Fibroblast of lung (primary cell): ENCODE measurements around the gene TAL2. TPM values are rescaled to one million over a fixed set of nuclear protein-coding genes. Genes with fewer than 3 reads are reported as not detected.
"Not testable (repeated sequence)": the region's sequence is repeated elsewhere in the genome, so short reads cannot be mapped to it uniquely, and the experiment has no call there.

Source experiments
- DNase-seq, 2 donors: peaks; one replicate each; pipeline versions ENCODE4 v3.0.0 to v3.0.0-alpha.2; 2010; ENCODE audit warnings: low read depth in 2 of 2
- H2AFZ ChIP-seq: 2 replicates; pipeline ENCODE4 v1.5.1; 2012; ENCODE audit warnings: low read length, control low read depth, inconsistent platforms
- H3K27ac ChIP-seq: 2 replicates; pipeline ENCODE4 v1.5.1; 2011; ENCODE audit warnings: low read length, control low read depth; ENCODE audit not compliant: insufficient read depth
- H3K27me3 ChIP-seq: 2 replicates; pipeline ENCODE4 v1.5.1; 2011; ENCODE audit warnings: mild to moderate bottlenecking, low read length; ENCODE audit not compliant: control insufficient read depth, insufficient read depth
- H3K36me3 ChIP-seq: 2 replicates; pipeline ENCODE4 v1.5.1; 2011; ENCODE audit warnings: low read length; ENCODE audit not compliant: control insufficient read depth, insufficient read depth
- H3K4me1 ChIP-seq: 2 replicates; pipeline ENCODE4 v1.5.1; 2011; ENCODE audit warnings: low read length; ENCODE audit not compliant: control insufficient read depth, insufficient read depth; ENCODE audit errors: extremely low read depth
- H3K4me2 ChIP-seq: 2 replicates; pipeline ENCODE4 v1.5.1; 2011; ENCODE audit warnings: low read length, control low read depth; ENCODE audit not compliant: insufficient read depth; ENCODE audit errors: extremely low read depth
- H3K4me3 ChIP-seq, 4 experiments: fragments of 200-600 bp in 1 of 4; sonication (generic) in 1 of 4; replicated peaks in 1 of 4; 2 replicates each; pipeline ENCODE4 v1.5.1; 2011 to 2016; ENCODE audit warnings: low read length in 4 of 4, low read depth in 3 of 4, mild to moderate bottlenecking in 3 of 4, control low read depth in 2 of 4, inconsistent platforms in 1 of 4, mixed read lengths in 1 of 4; ENCODE audit not compliant: insufficient read depth in 1 of 4; ENCODE audit errors: control extremely low read depth in 1 of 4
- H3K79me2 ChIP-seq: 2 replicates; pipeline ENCODE4 v1.5.1; 2012; ENCODE audit warnings: mild to moderate bottlenecking, low read length, inconsistent platforms; ENCODE audit not compliant: control insufficient read depth, insufficient read depth
- H3K9ac ChIP-seq: 2 replicates; pipeline ENCODE4 v1.5.1; 2011; ENCODE audit warnings: mild to moderate bottlenecking, low read length, control low read depth; ENCODE audit not compliant: insufficient read depth
- H3K9me3 ChIP-seq: 2 replicates; pipeline ENCODE4 v1.5.1; 2012; ENCODE audit warnings: low read depth, low read length; ENCODE audit not compliant: control insufficient read depth, insufficient read depth
- H4K20me1 ChIP-seq: 2 replicates; pipeline ENCODE4 v1.5.1; 2011; ENCODE audit warnings: low read length; ENCODE audit not compliant: control insufficient read depth, insufficient read depth; ENCODE audit errors: extremely low read depth
- CTCF ChIP-seq, 2 donors: IDR thresholded peaks in 1 of 2; conservative IDR thresholded peaks in 1 of 2; 1 replicate in 1 of 2; 2 replicates in 1 of 2; pipeline ENCODE4 v1.5.1; 2011 to 2012; ENCODE audit warnings: low read length in 2 of 2, control low read depth in 1 of 2, inconsistent platforms in 1 of 2, low read depth in 1 of 2, mild to moderate bottlenecking in 1 of 2
- EZH2 ChIP-seq: IDR thresholded peaks from 2 replicates; pipeline ENCODE4 v1.5.1; 2012; ENCODE audit warnings: low read length, control low read depth, mild to moderate bottlenecking; ENCODE audit errors: missing control alignments
- polyA plus RNA-seq, 2 donors: library from polyadenylated mRNA; depleted of rRNA in 1 of 2; stranded (reverse) in 1 of 2; unstranded in 1 of 2; fragments of >200 nt; gene quantifications; 2 replicates each; pipeline ENCODE4 v1.2.1, GENCODE V29; 2011 to 2012; ENCODE audit warnings: missing spikeins in 1 of 2
- total RNA-seq: library from RNA; depleted of rRNA; stranded (reverse); fragments of >200 nt; gene quantifications from 2 replicates; pipeline ENCODE4 v1.2.1, GENCODE V29; 2014

The TAL2 gene
- total and polyA plus RNA-seq, 2 donors (not counting 1 experiment from before 2014, with no cell fraction given): 0.17 TPM; not detected in 1

GRCh38 chr9:105700668-105701067 lies 38.4 kb downstream of the TAL2 start:
- Histone ChIP-seq H3K4me3 (no peak overlapping the region), H3K9ac (no peak overlapping the region), H3K27ac (no peak overlapping the region), H3K9me3 (no peaks in the 10 kb centered on the region), H3K4me2 (no peak overlapping the region), H3K4me1 (no peaks in the 10 kb centered on the region), H3K27me3 (no peaks in the 10 kb centered on the region), H3K79me2 (no peaks in the 10 kb centered on the region), H3K36me3 (no peaks in the 10 kb centered on the region), H2AFZ (no peak overlapping the region), H4K20me1 (no peaks in the 10 kb centered on the region)
- TF ChIP-seq EZH2 (no peak), CTCF (conservative IDR thresholded peaks at IDR 0.05 in 1 of 2, IDR thresholded peaks at IDR 0.05 in 1 of 2; ENCODE audit: low read depth in 1 of 2, low read length in 2 of 2) (no peak)
- DNase-seq: no peak

GRCh38 chr9:105701145-105701544 lies 38.9 kb downstream of the TAL2 start:
- no peaks in the 10 kb centered on the region for H3K9me3 ChIP-seq
- H3K27me3 ChIP-seq: no peaks in the 10 kb centered on the region
- no peak for TF ChIP-seq CTCF (conservative IDR thresholded peaks at IDR 0.05 in 1 of 2, IDR thresholded peaks at IDR 0.05 in 1 of 2; ENCODE audit: low read depth in 1 of 2, low read length in 2 of 2)
- no peak overlapping the region for H3K9ac ChIP-seq
- no peaks in the 10 kb centered on the region for H3K4me1 ChIP-seq
- H2AFZ ChIP-seq: no peak overlapping the region
- H3K4me2 ChIP-seq: no peak overlapping the region
- DNase-seq: no peak
- no peak overlapping the region for H3K27ac ChIP-seq
- no peaks in the 10 kb centered on the region for H3K36me3 ChIP-seq
- H4K20me1 ChIP-seq: no peaks in the 10 kb centered on the region
- H3K79me2 ChIP-seq: no peaks in the 10 kb centered on the region
- no peak overlapping the region for H3K4me3 ChIP-seq

- Histone ChIP-seq H3K27me3 (no peaks in the 10 kb centered on the region), H3K36me3 (no peaks in the 10 kb centered on the region), H3K4me2 (no peak overlapping the region), H3K27ac (no peak overlapping the region), H3K79me2 (no peaks in the 10 kb centered on the region), H3K4me3 (no peak overlapping the region), H3K9me3 (no peaks in the 10 kb centered on the region), H3K9ac (no peak overlapping the region), H4K20me1 (no peaks in the 10 kb centered on the region), H3K4me1 (no peaks in the 10 kb centered on the region), H2AFZ (no peak overlapping the region)
- DNase-seq: no peak
- TF ChIP-seq EZH2 (no peak), CTCF (conservative IDR thresholded peaks at IDR 0.05 in 1 of 2, IDR thresholded peaks at IDR 0.05 in 1 of 2; ENCODE audit: low read depth in 1 of 2, low read length in 2 of 2) (no peak)
Measured at GRCh38 chr9:105702207-105702606, 40.0 kb downstream of the TAL2 start.

GRCh38 chr9:105703638-105704037 lies 41.4 kb downstream of the TAL2 start:
- not testable (repeated sequence) for H3K4me2 ChIP-seq, H2AFZ ChIP-seq, DNase-seq, H3K27ac ChIP-seq, H3K9ac ChIP-seq, H3K36me3 ChIP-seq, H4K20me1 ChIP-seq, H3K27me3 ChIP-seq, H3K4me3 ChIP-seq, H3K79me2 ChIP-seq, H3K4me1 ChIP-seq, H3K9me3 ChIP-seq
